ENCODE data around the gene ITGB5.
A peak's percentile ranks its signal among the peaks of the same experiment; 100 is the strongest.

ITGB5 gene

DNA sequence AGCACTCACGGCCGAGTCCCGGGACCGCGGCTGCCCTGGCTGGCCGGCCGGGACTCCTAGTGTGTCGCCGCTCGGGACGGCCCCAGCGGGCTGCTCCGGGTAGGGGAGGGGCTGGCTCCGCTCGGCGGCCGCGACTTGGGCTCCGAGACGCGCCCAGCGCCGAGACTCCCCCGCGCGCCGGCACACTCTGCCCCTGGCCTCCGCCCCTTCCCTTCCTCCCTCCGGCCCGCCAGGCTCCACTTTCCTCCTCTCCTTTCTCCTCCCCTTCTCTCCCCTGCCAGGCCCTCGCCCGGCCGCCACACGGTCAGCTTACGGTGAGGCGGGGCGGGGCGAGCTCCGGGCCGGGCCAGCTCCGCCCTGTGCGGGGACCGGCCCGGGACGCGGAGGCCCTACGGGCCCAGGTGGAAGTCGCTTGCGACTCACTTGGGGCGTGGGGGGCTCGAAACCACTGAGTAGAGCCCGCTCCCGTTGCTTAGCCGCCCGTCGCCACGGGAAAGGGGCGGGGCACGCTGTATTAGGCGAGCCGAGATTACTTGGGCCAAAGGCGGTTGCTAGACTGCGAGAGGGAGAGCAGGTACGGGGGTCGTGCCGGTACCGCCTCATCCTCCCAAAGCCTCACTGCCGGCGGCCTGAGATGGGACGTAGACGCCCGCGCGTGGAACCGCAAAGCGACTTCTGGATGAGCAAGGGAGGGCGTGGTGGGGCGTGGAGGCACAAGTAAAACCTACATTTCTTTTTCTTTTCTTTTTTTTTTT is at the start of gene ITGB5:
Gene ITGB5, minus strand, starts transcription at position 189 of the 755 bp plus-strand sequence. CDS start 365 bp downstream, outside the sequence.
- no peak for DNase-seq

DNA sequence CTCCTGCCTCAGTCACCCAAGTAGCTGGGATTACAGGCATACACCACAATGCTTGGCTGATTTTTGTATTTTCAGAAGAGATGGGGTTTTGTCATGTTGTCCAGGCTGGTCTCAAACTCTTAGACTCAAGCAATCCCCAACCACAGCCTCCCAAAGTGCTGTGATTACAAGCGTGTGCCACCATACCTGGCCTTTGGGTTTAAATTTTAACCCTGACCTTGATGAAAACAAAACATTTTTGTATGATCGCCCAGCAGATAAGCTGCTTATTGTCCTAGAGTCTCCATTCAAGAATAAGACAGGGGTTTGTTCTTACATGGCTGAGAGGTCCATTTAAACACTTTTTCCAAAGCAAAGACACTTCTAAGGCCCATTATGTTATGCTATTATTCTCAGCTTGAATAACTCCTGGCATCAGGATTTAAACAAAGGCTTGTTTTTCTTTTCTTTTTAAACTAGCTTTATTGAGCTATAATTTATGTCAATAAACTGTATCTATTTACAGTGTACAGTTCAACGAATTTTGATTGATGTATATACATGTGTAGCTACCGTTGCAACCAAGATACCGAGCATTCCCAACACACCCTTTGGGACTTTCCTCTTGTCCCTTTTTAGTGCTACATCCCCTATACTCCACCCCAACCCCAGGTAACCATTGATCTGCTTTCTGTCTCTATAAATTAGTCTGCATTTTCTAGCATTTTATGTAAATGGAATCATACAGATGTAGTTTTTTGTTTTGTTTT is 48.8 kb upstream of the ITGB5 start:
- DNase-seq = no peak

- DNase-seq = no peak
Observed at GRCh38 chr3:124935264-124935663, 48.1 kb upstream of the ITGB5 start.

GRCh38 chr3:124934577-124934976 is 47.4 kb upstream of the ITGB5 start, which contains the start of gene MUC13:
MUC13 (minus strand) TSS chr3:124934751; CDS start chr3:124934712, 39 bp downstream.
- no peak for DNase-seq

- DNase-seq = peak; percentile 62
Observed at GRCh38 chr3:124928333-124929202, 41.4 kb upstream of the ITGB5 start.

- DNase-seq = no peak
Observed at GRCh38 chr3:124927574-124928045, 40.4 kb upstream of the ITGB5 start.

- DNase-seq = no peak
Observed at GRCh38 chr3:124926426-124927101, 39.4 kb upstream of the ITGB5 start.

GRCh38 chr3:124924741-124925140 is 37.6 kb upstream of the ITGB5 start:
- no peak for DNase-seq

DNA sequence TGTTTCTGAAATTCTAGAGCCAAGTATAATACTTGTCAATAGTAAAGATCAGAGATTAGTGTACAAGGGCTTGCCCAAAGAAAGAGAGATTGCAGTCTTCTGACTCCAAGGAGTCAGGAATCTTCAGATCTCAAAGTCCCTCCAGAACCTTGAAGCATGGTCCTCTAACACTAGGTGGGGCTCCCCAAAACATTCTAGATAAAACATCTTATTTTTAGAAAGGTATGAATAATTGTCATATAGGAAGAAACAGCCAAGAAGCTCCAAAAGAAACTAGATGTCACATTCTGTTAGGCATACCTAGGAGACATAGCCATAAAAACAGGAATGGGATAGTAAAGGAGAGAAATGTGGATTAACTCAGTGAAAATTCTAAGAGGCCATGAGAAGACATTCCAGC is 36.7 kb upstream of the ITGB5 start:
- no peak for DNase-seq

DNA sequence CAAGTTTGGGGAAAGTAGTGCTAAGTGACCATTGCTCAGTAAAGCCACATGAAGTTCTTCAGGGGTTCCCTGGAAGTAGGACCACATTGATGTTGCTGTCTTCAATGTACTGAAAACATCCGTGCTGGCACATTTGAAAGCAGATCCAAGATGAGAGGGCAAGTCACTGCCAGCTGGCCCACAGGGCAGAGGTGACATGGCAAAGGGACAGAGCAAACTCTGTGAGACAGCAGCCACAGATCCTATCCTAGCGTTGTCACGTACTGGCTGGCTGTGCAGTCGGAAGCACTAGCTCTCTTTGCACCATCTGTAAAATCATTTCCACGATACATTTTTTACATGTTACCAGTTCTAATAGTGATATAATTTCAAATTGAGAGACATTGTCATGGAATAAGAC is 33.6 kb upstream of the ITGB5 start:
- DNase-seq = no peak

- DNase-seq = no peak
Observed at GRCh38 chr3:124919756-124920155, 32.6 kb upstream of the ITGB5 start.

DNA sequence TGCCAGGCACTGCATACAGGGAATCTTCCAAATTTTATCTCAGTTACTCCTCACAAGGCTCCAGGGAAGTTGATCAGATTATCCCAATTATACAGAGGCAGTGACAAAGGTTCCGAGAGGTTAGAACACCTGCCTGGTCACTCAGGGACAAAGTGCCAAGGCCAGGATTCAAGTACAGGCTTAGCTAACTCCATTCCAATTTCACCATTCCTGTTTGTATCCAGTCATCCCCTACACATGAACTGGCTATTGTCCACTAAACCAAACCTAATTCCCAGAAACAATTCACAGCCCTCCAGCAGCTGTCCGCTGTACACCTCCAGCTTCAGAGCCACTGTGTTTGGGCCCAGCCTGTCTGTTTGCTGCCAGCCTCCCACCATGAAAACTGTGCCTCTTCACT is 31.4 kb upstream of the ITGB5 start:
- no peak for DNase-seq

DNA sequence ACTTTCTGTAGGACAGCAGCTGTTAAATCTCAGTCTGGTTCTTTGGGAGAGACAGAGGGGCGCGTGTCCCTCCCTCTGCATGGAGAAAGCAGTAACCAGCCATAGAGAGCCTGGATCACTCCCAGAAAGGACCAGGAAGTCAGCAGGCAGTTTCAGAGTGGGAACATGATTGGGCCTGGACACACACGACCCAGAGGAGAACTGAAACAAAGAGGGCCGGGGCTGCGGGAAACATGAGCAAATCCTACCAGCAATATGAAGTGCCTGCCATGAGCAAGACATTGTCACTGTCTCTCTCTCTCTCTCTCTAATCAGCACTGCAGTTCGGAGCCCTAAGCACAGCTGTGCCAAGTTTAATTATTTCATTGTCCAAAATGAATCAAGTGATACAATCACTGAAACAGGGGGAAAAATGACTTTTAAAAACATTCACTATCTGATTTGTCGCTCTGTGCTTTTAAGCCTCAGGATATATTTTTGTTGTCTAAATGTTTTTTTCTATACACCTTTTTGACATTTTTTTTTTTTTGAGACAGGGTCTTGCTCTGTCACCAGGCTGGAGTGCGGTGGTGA is 29.8 kb upstream of the ITGB5 start:
- no peak for DNase-seq

DNA sequence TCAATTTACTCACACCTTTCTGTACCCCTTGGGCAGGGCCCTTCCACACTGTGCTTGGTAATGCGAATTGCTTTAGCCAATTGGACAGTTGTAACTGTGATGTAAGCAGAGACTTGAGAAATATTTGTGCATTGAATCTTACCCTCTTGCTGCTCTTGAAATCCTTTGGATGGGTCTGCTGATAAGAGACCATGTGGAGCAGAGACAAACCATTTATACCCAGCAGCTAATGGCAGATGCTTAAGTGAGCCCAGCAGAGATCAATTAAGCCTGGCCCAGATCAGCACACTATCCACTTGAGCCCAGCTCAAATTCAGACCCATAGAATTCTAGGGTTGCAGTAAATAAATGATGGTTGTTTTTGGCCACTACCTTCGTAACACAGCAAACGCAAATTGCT is 28.1 kb upstream of the ITGB5 start:
- DNase-seq = no peak

DNA sequence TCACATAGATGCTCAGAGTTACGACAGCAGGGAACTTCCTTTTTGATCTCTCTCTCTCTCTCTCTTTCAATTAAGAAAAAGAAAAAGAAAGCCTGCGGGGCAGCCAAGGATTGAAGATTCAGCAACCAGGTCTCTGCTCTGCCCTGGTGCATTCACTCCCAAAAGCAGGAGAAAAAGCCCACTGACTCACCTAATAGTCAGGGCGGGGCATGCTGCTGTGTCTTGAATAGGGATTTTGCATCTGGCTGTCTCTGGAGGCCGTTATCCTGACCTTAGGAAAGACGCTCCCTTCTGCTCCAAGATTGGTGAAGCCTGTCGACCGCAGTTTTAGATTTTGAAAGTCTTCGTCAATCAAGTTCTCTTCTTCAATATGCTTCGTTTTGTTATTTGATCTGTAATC is 20.8 kb upstream of the ITGB5 start:
- DNase-seq = no peak

DNA sequence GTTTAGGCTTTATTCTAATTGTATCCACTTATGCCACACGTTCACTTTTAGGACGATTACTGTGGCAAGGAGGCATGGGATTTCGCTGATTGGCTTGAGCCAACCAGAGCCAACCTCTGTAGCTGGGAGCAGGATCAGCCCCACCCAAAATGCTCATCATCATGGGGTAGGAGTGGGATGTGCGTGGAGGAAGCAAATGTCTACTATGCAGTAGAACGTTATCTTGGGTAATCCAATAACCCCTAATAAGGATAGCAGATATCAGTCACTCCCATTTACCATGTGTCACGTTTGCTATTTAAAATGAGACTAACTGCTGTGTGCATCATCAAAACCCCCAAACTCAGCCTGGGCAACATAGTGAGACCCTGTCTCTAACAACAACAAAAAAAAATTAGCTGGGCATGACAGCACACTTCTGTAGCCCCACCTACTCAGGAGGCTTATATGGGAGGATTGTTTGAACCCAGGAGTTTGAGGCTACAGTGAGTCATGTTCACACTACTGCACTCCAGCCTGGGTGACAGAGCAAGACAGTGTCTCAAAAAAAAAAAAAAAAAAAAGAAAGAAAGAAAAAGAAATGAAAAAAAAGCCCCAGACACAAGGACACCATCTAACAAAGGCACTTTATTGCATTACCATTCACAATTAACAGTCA is 17.8 kb upstream of the ITGB5 start:
- no peak for DNase-seq

GRCh38 chr3:124903896-124904834 is 17.0 kb upstream of the ITGB5 start:
- DNase-seq = no peak

DNA sequence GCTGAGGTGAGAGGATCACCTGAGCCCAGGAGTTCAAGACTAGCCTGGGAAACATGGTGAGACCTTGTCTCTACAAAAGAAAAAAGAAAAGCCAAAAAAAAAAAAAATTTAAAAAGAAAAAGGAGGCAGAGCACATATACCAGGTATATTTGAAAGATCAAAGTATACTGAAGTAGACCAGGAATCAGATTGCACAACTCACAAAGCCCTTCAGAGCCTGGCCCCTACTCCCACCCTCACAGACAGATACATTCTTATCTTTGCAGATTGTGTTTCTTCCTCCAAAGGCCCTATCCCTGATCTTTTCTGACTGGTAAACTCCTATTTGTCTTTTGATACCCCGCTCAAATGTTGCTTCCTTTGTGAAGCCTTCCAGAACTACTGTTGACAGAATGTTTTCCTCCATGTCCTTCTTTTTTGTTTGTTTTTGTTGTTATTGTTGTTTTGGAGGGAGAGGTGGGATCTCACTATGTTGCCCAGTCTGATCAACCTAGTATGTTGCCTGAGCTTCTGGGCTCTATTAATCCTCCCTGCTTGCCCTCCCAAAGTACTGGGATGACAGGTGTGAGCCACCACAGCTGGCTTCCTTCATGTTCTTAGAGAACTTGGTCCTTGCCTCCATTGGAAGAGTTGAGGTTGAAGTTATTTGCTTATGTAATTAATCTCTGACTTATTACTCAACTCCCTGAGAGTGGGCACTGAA is 9.8 kb upstream of the ITGB5 start:
- DNase-seq = no peak

- DNase-seq = no peak
Observed at GRCh38 chr3:124895756-124896155, 8.6 kb upstream of the ITGB5 start.

GRCh38 chr3:124893526-124893925 is 6.4 kb upstream of the ITGB5 start:
- DNase-seq = no peak
